Naive thymus-derived CD8-positive, alpha-beta T cell (primary cell): ENCODE measurements around the gene IFIT2. TPM values are rescaled to one million over a fixed set of nuclear protein-coding genes. Genes with fewer than 3 reads are reported as not detected.

Experiments used
- polyA plus RNA-seq, 3 donors: library from polyadenylated mRNA; unstranded; fragments of 300-500 nt; fragmentation: Illumina TruSeq; gene quantifications; one replicate each; pipeline ENCODE4 v1.2.3, GENCODE V29; 2021
- total RNA-seq, 8 experiments: library from RNA in 2 of 8; stranded (reverse) in 2 of 8; gene quantifications; one replicate each; pipeline ENCODE4 v1.2.3 and lab custom pipeline; 2021 to 2026

IFIT2 gene
- total and polyA plus RNA-seq, 5 experiments from 2014 or later: 3.7 to 7.0 (median 5.7) TPM

Other genes with a start within 250 kb of the IFIT2 start
- not detected for gene CH25H, start 94.7 kb upstream of the IFIT2 start, total RNA-seq
- gene CH25H, start 94.7 kb upstream of the IFIT2 start, polyA plus RNA-seq: under 1 TPM in 2 of 3 donors, not detected in 1; 0.28 to 0.82 TPM
- gene LIPA, start 50.3 kb upstream of the IFIT2 start, total RNA-seq: 10 to 100 TPM; 31.2 to 38.4 TPM
- 100 to 1,000 TPM in 1 of 3 donors, 10 to 100 TPM in 2; 86.7 to 102 (median 88.6) TPM for gene LIPA, start 50.3 kb upstream of the IFIT2 start, polyA plus RNA-seq
- under 1 TPM; 0.57 to 0.58 TPM for gene IFIT3, start 26.0 kb downstream of the IFIT2 start, total RNA-seq
- 1 to 10 TPM; 1.0 to 3.2 (median 2.6) TPM for gene IFIT3, start 26.0 kb downstream of the IFIT2 start, polyA plus RNA-seq
- gene IFIT1B, start 76.0 kb downstream of the IFIT2 start, total RNA-seq: not detected
- gene IFIT1B, start 76.0 kb downstream of the IFIT2 start, polyA plus RNA-seq: not detected
- gene IFIT1, start 90.6 kb downstream of the IFIT2 start, total RNA-seq: 1 to 10 TPM; 2.9 to 3.7 TPM
- 1 to 10 TPM; 1.0 to 6.9 (median 2.9) TPM for gene IFIT1, start 90.6 kb downstream of the IFIT2 start, polyA plus RNA-seq
- 10 to 100 TPM; 22.0 to 23.4 TPM for gene IFIT5, start 112.5 kb downstream of the IFIT2 start, total RNA-seq
- gene IFIT5, start 112.5 kb downstream of the IFIT2 start, polyA plus RNA-seq: 10 to 100 TPM in 2 of 3 donors, 1 to 10 TPM in 1; 9.0 to 10.6 (median 10.3) TPM
- gene SLC16A12, start 233.5 kb downstream of the IFIT2 start, total RNA-seq: not detected
- not detected for gene SLC16A12, start 233.5 kb downstream of the IFIT2 start, polyA plus RNA-seq